HCT116 (cell line): ENCODE measurements around the gene WTAP. TPM values are rescaled to one million over a fixed set of nuclear protein-coding genes. Genes with fewer than 3 reads are reported as not detected.

Experiments
- ATAC-seq: fragments of 200-7000 bp; cut with Tn5 transposase; 2 replicates; pipeline ENCODE4 v1.9.1; 2020; ENCODE audit warnings: mild to moderate bottlenecking, moderate library complexity
- BruUV-seq: library from RNA; stranded (reverse); fragments of 400-500 nt; replicated peaks from 2 replicates; lab custom pipeline; 2021; lab: Mats Ljungman, UMichigan
- CTCF ChIA-PET: fragments of 300-600 bp; sonication (Branson Sonifier 250); formaldehyde crosslinking; loops from one replicate; lab custom pipeline; 2021; ENCODE audit warnings: antibody characterized with exemption; lab: Charles Lee
- POLR2A ChIA-PET: fragments of 300-600, 350-600 bp; sonication (Branson Sonifier 250); formaldehyde crosslinking; loops from one replicate; lab custom pipeline; 2021; ENCODE audit warnings: antibody characterized with exemption; lab: Charles Lee
- RAD21 ChIA-PET, 2 experiments: fragments of 300-600 bp; sonication (Branson Sonifier 250); formaldehyde crosslinking; loops; one replicate each; lab custom pipeline; 2023; ENCODE audit warnings: low total read pairs in 2 of 2; ENCODE audit not compliant: uncharacterized antibody in 2 of 2, unreplicated experiment in 2 of 2, low non-redundant PET in 1 of 2; lab: Charles Lee
- DNase-seq: peaks from one replicate; pipeline ENCODE4 v3.0.0-alpha.2; 2010; ENCODE audit warnings: low read depth, low spot score
- H2AFZ ChIP-seq: fragments of 200-600 bp; shearing (Covaris generic), sonication (generic); 2 replicates; pipeline ENCODE4 v1.6.1; 2017; ENCODE audit warnings: low read depth, mixed run types, mixed read lengths, antibody characterized with exemption, low read length; ENCODE audit not compliant: poor library complexity, severe bottlenecking
- H3K27ac ChIP-seq: 2 replicates; pipeline ENCODE4 v1.5.1; 2012; ENCODE audit warnings: low read depth, low read length
- H3K27me3 ChIP-seq: fragments of 200-600 bp; sonication (generic); 2 replicates; pipeline ENCODE4 v1.6.1; 2016; ENCODE audit warnings: mixed run types, low read length, mixed read lengths; ENCODE audit not compliant: insufficient read depth
- H3K36me3 ChIP-seq, 2 experiments: fragments of 200-500 bp in 1 of 2; fragments of 200-600 bp in 1 of 2; sonication (Bioruptor generic) in 1 of 2; sonication (generic) in 1 of 2; 2 replicates each; pipeline versions ENCODE4 v1.5.1 to v1.6.1; 2014 to 2016; ENCODE audit warnings: low read length in 2 of 2, inconsistent platforms in 1 of 2, mixed read lengths in 1 of 2, mixed run types in 1 of 2; ENCODE audit not compliant: insufficient read depth in 2 of 2, control insufficient read depth in 1 of 2
- H3K4me1 ChIP-seq, 2 experiments: fragments of 200-600 bp in 1 of 2; sonication (generic) in 1 of 2; 2 replicates each; pipeline versions ENCODE4 v1.5.1 to v1.6.1; 2012 to 2017; ENCODE audit warnings: low read length in 2 of 2, inconsistent platforms in 1 of 2, mild to moderate bottlenecking in 1 of 2, mixed read lengths in 1 of 2, mixed run types in 1 of 2, moderate library complexity in 1 of 2; ENCODE audit not compliant: insufficient read depth in 2 of 2, control insufficient read depth in 1 of 2
- H3K4me2 ChIP-seq: fragments of 200-600 bp; sonication (generic); 2 replicates; pipeline ENCODE4 v1.6.1; 2017; ENCODE audit warnings: mixed run types, low read length, mixed read lengths
- H3K4me3 ChIP-seq, 2 experiments: fragments of 200-600 bp in 1 of 2; sonication (generic) in 1 of 2; replicated peaks in 1 of 2; 2 replicates each; pipeline ENCODE4 v1.5.1; 2011 to 2016; ENCODE audit warnings: low read length in 2 of 2, control low read depth in 1 of 2, low read depth in 1 of 2, mild to moderate bottlenecking in 1 of 2, mixed read lengths in 1 of 2, mixed run types in 1 of 2
- H3K79me2 ChIP-seq: fragments of 200-600 bp; sonication (generic); 2 replicates; pipeline ENCODE4 v1.6.1; 2017; ENCODE audit warnings: mild to moderate bottlenecking, mixed run types, low read length, moderate library complexity, mixed read lengths; ENCODE audit not compliant: insufficient read depth
- H3K9ac ChIP-seq: fragments of 200-600 bp; sonication (generic); 2 replicates; pipeline ENCODE4 v1.6.1; 2016; ENCODE audit warnings: low read length, mixed read lengths
- H3K9me2 ChIP-seq: fragments of 200-600 bp; sonication (generic), shearing (Covaris generic); 2 replicates; pipeline ENCODE4 v1.6.1; 2017; ENCODE audit warnings: mixed run types, mild to moderate bottlenecking, moderate library complexity; ENCODE audit not compliant: insufficient read depth
- H3K9me3 ChIP-seq, 2 experiments: fragments of 200-500 bp in 1 of 2; fragments of 200-600 bp in 1 of 2; sonication (Bioruptor generic) in 1 of 2; sonication (generic) in 1 of 2; 2 replicates each; pipeline ENCODE4 v1.6.1; 2014 to 2017; ENCODE audit warnings: low read length in 2 of 2, mixed read lengths in 2 of 2, inconsistent platforms in 1 of 2, low read depth in 1 of 2, mild to moderate bottlenecking in 1 of 2, mixed run types in 1 of 2, moderate library complexity in 1 of 2; ENCODE audit not compliant: control insufficient read depth in 1 of 2, insufficient read depth in 1 of 2
- H4K20me1 ChIP-seq: fragments of 200-600 bp; sonication (generic), shearing (Covaris generic); 2 replicates; pipeline ENCODE4 v1.6.1; 2017; ENCODE audit warnings: mixed run types, mild to moderate bottlenecking, moderate library complexity; ENCODE audit not compliant: insufficient read depth
- CEBPB ChIP-seq: IDR thresholded peaks from 2 replicates; pipeline ENCODE4 v1.6.1; 2012; ENCODE audit warnings: low read depth
- ELF1 ChIP-seq: IDR thresholded peaks from 2 replicates; pipeline ENCODE4 v1.6.1; 2012; ENCODE audit warnings: low read depth, borderline replicate concordance
- JUND ChIP-seq: IDR thresholded peaks from 2 replicates; pipeline ENCODE4 v1.6.1; 2012
- MAX ChIP-seq: IDR thresholded peaks from 2 replicates; pipeline ENCODE4 v1.6.1; 2012
- POLR2A ChIP-seq: IDR thresholded peaks from 2 replicates; pipeline ENCODE4 v1.7.0; 2011; ENCODE audit warnings: borderline replicate concordance; ENCODE audit not compliant: insufficient read depth, insufficient read length; ENCODE audit errors: extremely low read depth
- POLR2AphosphoS5 ChIP-seq: IDR thresholded peaks from 2 replicates; pipeline ENCODE4 v1.6.1; 2011; ENCODE audit warnings: mild to moderate bottlenecking, low read depth, low read length, moderate library complexity
- REST ChIP-seq: IDR thresholded peaks from 2 replicates; pipeline ENCODE4 v1.6.1; 2012; ENCODE audit warnings: low read depth
- SIN3A ChIP-seq: IDR thresholded peaks from 2 replicates; pipeline ENCODE4 v1.6.1; 2012; ENCODE audit warnings: low read depth
- SP1 ChIP-seq: IDR thresholded peaks from 2 replicates; pipeline ENCODE4 v1.6.1; 2012; ENCODE audit warnings: low read depth
- YY1 ChIP-seq: IDR thresholded peaks from 2 replicates; pipeline ENCODE4 v1.6.1; 2011; ENCODE audit warnings: low read length, low read depth, moderate library complexity, mild to moderate bottlenecking; ENCODE audit not compliant: insufficient replicate concordance; ENCODE audit errors: extremely low read depth
- ZBTB33 ChIP-seq: IDR thresholded peaks from 2 replicates; pipeline ENCODE4 v1.6.1; 2011; ENCODE audit warnings: mild to moderate bottlenecking, low read length, moderate library complexity; ENCODE audit not compliant: insufficient replicate concordance; ENCODE audit errors: extremely low read depth
- intact Hi-C: fragments of 100-400 bp; cut with micrococcal nuclease; formaldehyde crosslinking; loops from 2 replicates; pipeline ENCODE4 v1.10.0; 2022
- total RNA-seq: library from RNA; stranded (reverse); gene quantifications from one replicate; pipeline ENCODE4 v1.2.1, GENCODE V29; 2021; ENCODE audit not compliant: unreplicated experiment

The WTAP gene
- total RNA-seq, 1 experiment from 2014 or later: 88.6 TPM

GRCh38 chr6:159790149-159790955 lies 63.0 kb downstream of the WTAP start, which contains the start of gene MRPL18:
MRPL18 (plus strand) TSS chr6:159790467; CDS start chr6:159790588, 121 bp downstream.
- CTCF ChIA-PET: interaction anchor here (1.2 to 1.6 kb wide), 2 partner anchors 73 to 136 kb away, joined by 3 to 4 read pairs; no protein-coding TSS in a partner anchor
- BruUV-seq: TSS peak; percentile 62

More at GRCh38 chr6:159790149-159790955, 63.0 kb downstream of the WTAP start, which contains the start of gene MRPL18:
- Histone ChIP-seq H3K9me2 (no peaks in the 10 kb centered on the region), H3K4me2 (peak within 1 kb of the TSS; percentile 89), H3K9ac (peak within 1 kb of the TSS; percentile 92), H3K4me3 (peak within 1 kb of the TSS; percentile 92 to 97), H3K4me1 (peaks cover 11 to 20% of the 10 kb centered on the region in 2 experiments; a peak in 3 of 4 replicates), H3K36me3 (peaks cover 31 to 50% of the 10 kb centered on the region in 2 experiments), H3K79me2 (peaks cover 90% of the 10 kb centered on the region), H4K20me1 (peaks cover 27% of the 10 kb centered on the region; the same call in 1 of the 2 replicates), H3K9me3 (no peaks in the 10 kb centered on the region), H3K27ac (peak within 1 kb of the TSS; percentile 88), H3K27me3 (no peaks in the 10 kb centered on the region), H2AFZ (no peak within 1 kb of the TSS)
- DNase-seq (peak; percentile 97), ATAC-seq (peak; percentile 87)
- ChIA-PET POLR2A (interaction anchor here (0.7 to 2.0 kb wide), 15 partner anchors 9 to 196 kb away, joined by 3 to 20 read pairs (median 4); partner anchors contain the start of genes ACAT2 and WTAP), RAD21 (interaction anchor here in 1 of 2 experiments (0.5 kb wide), 1 partner anchor 1483 kb away, joined by 8 read pairs; the partner anchor contains the start of gene AGPAT4)
- intact Hi-C loops: no loop called here
- TF ChIP-seq MAX (peak; percentile 71), ZBTB33 (peak; percentile 26), SP1 (peak; percentile 98), SIN3A (peak; percentile 75), CEBPB (no peak), YY1 (peak; percentile 81), ELF1 (peak; percentile 89), POLR2A (peak; percentile 31), POLR2AphosphoS5 (peak; percentile 79), JUND (no peak), REST (no peak)
